Measurements from ENCODE around the gene LRP1.

DNA sequence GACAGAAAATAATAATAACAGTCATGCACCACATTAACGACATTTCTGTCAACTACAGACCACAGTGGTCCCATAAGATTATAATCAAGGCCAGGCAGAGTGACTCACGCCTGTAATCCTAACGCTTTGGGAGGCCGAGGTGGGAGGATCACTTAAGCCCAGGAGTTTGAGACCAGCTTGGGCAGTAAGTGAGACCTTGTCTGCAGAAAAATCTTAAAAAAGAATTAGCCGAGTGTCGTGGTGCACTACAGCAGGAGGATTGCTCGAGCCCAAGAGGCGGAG lies 30.8 kb upstream of the LRP1 start:
- TF ChIP-seq, protein P1, sequence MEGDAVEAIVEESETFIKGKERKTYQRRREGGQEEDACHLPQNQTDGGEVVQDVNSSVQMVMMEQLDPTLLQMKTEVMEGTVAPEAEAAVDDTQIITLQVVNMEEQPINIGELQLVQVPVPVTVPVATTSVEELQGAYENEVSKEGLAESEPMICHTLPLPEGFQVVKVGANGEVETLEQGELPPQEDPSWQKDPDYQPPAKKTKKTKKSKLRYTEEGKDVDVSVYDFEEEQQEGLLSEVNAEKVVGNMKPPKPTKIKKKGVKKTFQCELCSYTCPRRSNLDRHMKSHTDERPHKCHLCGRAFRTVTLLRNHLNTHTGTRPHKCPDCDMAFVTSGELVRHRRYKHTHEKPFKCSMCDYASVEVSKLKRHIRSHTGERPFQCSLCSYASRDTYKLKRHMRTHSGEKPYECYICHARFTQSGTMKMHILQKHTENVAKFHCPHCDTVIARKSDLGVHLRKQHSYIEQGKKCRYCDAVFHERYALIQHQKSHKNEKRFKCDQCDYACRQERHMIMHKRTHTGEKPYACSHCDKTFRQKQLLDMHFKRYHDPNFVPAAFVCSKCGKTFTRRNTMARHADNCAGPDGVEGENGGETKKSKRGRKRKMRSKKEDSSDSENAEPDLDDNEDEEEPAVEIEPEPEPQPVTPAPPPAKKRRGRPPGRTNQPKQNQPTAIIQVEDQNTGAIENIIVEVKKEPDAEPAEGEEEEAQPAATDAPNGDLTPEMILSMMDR (IDR thresholded peaks at IDR 0.05): no peak
- TF ChIP-seq POLR2A (IDR thresholded peaks at IDR 0.05): no peak
- no peak for TF ChIP-seq POLR2AphosphoS5 (IDR thresholded peaks at IDR 0.05; ENCODE audit: insufficient read depth in 1 of 2, low read depth in 1 of 2)

All from vagina (tissue), 2 donors.